K562 (cell line): Measurements from ENCODE around the gene ADAMTSL3.
"Not testable (repeated sequence)": the region's sequence is repeated elsewhere in the genome, so short reads cannot be mapped to it uniquely, and the experiment has no call there.

Source experiments
- EHMT2 ChIP-seq: fragments of 450-650 bp; IDR thresholded peaks from 2 replicates; pipeline ENCODE4 v1.6.1; 2018; ENCODE audit warnings: antibody characterized with exemption
- GATAD2B ChIP-seq: fragments of 450-650 bp; IDR thresholded peaks from 2 replicates; pipeline ENCODE4 v1.6.1; 2017; ENCODE audit warnings: mild to moderate bottlenecking, borderline replicate concordance
- IRF2 ChIP-seq: sonication (generic); formaldehyde crosslinking; IDR thresholded peaks from 2 replicates; pipeline ENCODE4 v1.8.1; 2022; ENCODE audit warnings: mild to moderate bottlenecking, missing genetic modification reagents
- MTF1 ChIP-seq: fragments of 250-450 bp; sonication (Bioruptor Pico); IDR thresholded peaks from 2 replicates; pipeline ENCODE4 v1.9.0; 2021; ENCODE audit warnings: moderate library complexity, mild to moderate bottlenecking, inconsistent platforms, borderline replicate concordance
- POLR2A ChIP-seq: fragments of 450-650 bp; conservative IDR thresholded peaks from 2 replicates; pipeline ENCODE4 v1.6.1; 2016
- POLR2AphosphoS5 ChIP-seq: IDR thresholded peaks from 2 replicates; pipeline ENCODE4 v1.6.1; 2011; ENCODE audit warnings: mild to moderate bottlenecking, low read depth, low read length, moderate library complexity; ENCODE audit not compliant: control insufficient read depth, insufficient read depth
- SIX5 ChIP-seq, 2 experiments: IDR thresholded peaks; 2 replicates each; pipeline ENCODE4 v1.6.1; 2011; ENCODE audit warnings: low read length in 2 of 2, borderline replicate concordance in 1 of 2, low read depth in 1 of 2, mild to moderate bottlenecking in 1 of 2, moderate library complexity in 1 of 2; ENCODE audit not compliant: insufficient read depth in 1 of 2
- U2AF2 ChIP-seq: fragments of 200-400 bp; formaldehyde crosslinking; optimal IDR thresholded peaks from 2 replicates; pipeline ENCODE3; 2017; ENCODE audit warnings: low read depth, mild to moderate bottlenecking, low read length
- ZC3H11A ChIP-seq: IDR thresholded peaks from 2 replicates; pipeline ENCODE4 v1.6.1; 2012; ENCODE audit warnings: low read depth, low read length, improper control_type of control experiment
- ZEB2 ChIP-seq: fragments of 450-650 bp; IDR thresholded peaks from 2 replicates; pipeline ENCODE4 v1.6.1; 2016
- TF ChIP-seq, protein P1 (sequence below): sonication (generic); formaldehyde crosslinking; IDR thresholded peaks from 2 replicates; pipeline ENCODE4 v1.8.1; 2023; ENCODE audit warnings: mild to moderate bottlenecking, missing genetic modification reagents, moderate library complexity
- TF ChIP-seq, protein P2 (sequence below): sonication (generic); formaldehyde crosslinking; IDR thresholded peaks from 2 replicates; pipeline ENCODE4 v1.8.0; 2023; ENCODE audit warnings: missing genetic modification reagents, mild to moderate bottlenecking, borderline replicate concordance
- TF ChIP-seq, protein P3 (sequence below), 2 experiments: fragments of 450-650 bp in 1 of 2; sonication (generic) in 1 of 2; formaldehyde crosslinking in 1 of 2; IDR thresholded peaks in 1 of 2; conservative IDR thresholded peaks in 1 of 2; 2 replicates each; pipeline versions ENCODE4 v1.6.1 to v1.8.1; 2016 to 2023; ENCODE audit warnings: mild to moderate bottlenecking in 2 of 2, moderate library complexity in 2 of 2, inconsistent platforms in 1 of 2, missing genetic modification reagents in 1 of 2
- TF ChIP-seq, protein P4 (sequence below), 3 experiments: IDR thresholded peaks in 2 of 3; conservative IDR thresholded peaks in 1 of 3; 2 replicates each; pipeline ENCODE4 v1.5.1; 2011 to 2012; ENCODE audit warnings: low read length in 3 of 3, mild to moderate bottlenecking in 3 of 3, control low read depth in 2 of 3, improper control_type of control experiment in 1 of 3, inconsistent platforms in 1 of 3, low read depth in 1 of 3, mixed read lengths in 1 of 3, moderate library complexity in 1 of 3; ENCODE audit not compliant: insufficient read depth in 2 of 3

DNA sequence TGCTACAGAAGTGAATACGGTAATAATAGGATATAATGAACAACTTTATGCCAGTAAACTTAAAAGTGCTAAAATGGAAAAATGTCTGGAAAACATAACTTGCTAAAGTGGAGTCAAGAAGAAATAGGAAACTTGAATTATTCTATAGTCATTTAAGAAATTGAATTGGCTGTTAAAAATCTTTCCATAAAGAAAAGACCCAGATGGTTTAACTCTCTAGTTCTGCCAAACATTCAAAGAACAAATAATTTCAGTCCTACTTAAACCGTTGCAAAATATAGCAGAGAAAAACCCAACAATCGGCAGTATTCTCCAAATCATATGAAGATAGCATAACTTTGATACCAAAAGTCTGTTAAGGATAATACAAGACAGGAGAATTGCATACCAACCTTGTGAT is 432.1 kb downstream of the ADAMTSL3 start:
- TF ChIP-seq U2AF2; GATAD2B; MTF1 (CRISPR knock-in tag); POLR2AphosphoS5; EHMT2; SIX5 (IDR thresholded peaks at IDR 0.05; ENCODE audit: borderline replicate concordance in 1 of 2, insufficient read depth in 1 of 2, low read depth in 1 of 2, low read length in 2 of 2); POLR2A; IRF2 (CRISPR knock-in tag); ZC3H11A; ZEB2: not testable (repeated sequence)
- TF ChIP-seq, protein P1, sequence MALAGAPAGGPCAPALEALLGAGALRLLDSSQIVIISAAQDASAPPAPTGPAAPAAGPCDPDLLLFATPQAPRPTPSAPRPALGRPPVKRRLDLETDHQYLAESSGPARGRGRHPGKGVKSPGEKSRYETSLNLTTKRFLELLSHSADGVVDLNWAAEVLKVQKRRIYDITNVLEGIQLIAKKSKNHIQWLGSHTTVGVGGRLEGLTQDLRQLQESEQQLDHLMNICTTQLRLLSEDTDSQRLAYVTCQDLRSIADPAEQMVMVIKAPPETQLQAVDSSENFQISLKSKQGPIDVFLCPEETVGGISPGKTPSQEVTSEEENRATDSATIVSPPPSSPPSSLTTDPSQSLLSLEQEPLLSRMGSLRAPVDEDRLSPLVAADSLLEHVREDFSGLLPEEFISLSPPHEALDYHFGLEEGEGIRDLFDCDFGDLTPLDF (CRISPR knock-in tag), result not testable (repeated sequence)
- TF ChIP-seq, protein P2, sequence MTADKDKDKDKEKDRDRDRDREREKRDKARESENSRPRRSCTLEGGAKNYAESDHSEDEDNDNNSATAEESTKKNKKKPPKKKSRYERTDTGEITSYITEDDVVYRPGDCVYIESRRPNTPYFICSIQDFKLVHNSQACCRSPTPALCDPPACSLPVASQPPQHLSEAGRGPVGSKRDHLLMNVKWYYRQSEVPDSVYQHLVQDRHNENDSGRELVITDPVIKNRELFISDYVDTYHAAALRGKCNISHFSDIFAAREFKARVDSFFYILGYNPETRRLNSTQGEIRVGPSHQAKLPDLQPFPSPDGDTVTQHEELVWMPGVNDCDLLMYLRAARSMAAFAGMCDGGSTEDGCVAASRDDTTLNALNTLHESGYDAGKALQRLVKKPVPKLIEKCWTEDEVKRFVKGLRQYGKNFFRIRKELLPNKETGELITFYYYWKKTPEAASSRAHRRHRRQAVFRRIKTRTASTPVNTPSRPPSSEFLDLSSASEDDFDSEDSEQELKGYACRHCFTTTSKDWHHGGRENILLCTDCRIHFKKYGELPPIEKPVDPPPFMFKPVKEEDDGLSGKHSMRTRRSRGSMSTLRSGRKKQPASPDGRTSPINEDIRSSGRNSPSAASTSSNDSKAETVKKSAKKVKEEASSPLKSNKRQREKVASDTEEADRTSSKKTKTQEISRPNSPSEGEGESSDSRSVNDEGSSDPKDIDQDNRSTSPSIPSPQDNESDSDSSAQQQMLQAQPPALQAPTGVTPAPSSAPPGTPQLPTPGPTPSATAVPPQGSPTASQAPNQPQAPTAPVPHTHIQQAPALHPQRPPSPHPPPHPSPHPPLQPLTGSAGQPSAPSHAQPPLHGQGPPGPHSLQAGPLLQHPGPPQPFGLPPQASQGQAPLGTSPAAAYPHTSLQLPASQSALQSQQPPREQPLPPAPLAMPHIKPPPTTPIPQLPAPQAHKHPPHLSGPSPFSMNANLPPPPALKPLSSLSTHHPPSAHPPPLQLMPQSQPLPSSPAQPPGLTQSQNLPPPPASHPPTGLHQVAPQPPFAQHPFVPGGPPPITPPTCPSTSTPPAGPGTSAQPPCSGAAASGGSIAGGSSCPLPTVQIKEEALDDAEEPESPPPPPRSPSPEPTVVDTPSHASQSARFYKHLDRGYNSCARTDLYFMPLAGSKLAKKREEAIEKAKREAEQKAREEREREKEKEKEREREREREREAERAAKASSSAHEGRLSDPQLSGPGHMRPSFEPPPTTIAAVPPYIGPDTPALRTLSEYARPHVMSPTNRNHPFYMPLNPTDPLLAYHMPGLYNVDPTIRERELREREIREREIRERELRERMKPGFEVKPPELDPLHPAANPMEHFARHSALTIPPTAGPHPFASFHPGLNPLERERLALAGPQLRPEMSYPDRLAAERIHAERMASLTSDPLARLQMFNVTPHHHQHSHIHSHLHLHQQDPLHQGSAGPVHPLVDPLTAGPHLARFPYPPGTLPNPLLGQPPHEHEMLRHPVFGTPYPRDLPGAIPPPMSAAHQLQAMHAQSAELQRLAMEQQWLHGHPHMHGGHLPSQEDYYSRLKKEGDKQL (CRISPR knock-in tag), result not testable (repeated sequence)
- TF ChIP-seq, protein P3, sequence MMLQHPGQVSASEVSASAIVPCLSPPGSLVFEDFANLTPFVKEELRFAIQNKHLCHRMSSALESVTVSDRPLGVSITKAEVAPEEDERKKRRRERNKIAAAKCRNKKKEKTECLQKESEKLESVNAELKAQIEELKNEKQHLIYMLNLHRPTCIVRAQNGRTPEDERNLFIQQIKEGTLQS (IDR thresholded peaks at IDR 0.05), result not testable (repeated sequence)
- TF ChIP-seq, protein P3 (CRISPR knock-in tag; conservative IDR thresholded peaks at IDR 0.05), result not testable (repeated sequence)
- TF ChIP-seq, protein P4, sequence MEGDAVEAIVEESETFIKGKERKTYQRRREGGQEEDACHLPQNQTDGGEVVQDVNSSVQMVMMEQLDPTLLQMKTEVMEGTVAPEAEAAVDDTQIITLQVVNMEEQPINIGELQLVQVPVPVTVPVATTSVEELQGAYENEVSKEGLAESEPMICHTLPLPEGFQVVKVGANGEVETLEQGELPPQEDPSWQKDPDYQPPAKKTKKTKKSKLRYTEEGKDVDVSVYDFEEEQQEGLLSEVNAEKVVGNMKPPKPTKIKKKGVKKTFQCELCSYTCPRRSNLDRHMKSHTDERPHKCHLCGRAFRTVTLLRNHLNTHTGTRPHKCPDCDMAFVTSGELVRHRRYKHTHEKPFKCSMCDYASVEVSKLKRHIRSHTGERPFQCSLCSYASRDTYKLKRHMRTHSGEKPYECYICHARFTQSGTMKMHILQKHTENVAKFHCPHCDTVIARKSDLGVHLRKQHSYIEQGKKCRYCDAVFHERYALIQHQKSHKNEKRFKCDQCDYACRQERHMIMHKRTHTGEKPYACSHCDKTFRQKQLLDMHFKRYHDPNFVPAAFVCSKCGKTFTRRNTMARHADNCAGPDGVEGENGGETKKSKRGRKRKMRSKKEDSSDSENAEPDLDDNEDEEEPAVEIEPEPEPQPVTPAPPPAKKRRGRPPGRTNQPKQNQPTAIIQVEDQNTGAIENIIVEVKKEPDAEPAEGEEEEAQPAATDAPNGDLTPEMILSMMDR (IDR thresholded peaks at IDR 0.05 in 2 of 3, conservative IDR thresholded peaks at IDR 0.05 in 1 of 3; ENCODE audit: insufficient read depth in 2 of 3, low read depth in 1 of 3, low read length in 3 of 3), result not testable (repeated sequence)
